NCI-H510A treated with DMSO at 0.1 percent for 48 hours (cell line): Measurements from ENCODE around the gene SLC25A39.

Experiments
- DNase-seq: peaks from one replicate; lab custom pipeline; 2025; lab: John Stamatoyannopoulos, UW

Gene SLC25A39

DNA sequence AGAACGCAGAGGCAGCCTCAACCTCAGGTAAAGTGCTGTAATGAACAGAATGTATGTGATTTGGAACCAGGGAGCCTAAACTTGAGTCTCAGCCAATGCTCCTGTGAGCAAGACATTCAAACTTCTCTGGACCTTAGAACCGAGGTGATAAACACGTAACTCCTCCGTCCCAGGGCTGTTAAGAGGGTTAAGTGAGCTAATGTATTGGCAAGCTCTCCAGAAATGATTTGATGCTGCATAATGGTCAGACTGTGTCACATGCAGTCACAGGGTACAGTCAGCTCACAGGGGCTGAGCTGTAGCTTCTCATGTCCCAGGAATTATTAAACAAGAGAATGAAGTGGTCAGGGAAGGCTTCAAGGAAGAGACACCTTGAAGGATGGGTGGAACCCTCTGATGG lies 46.6 kb downstream of the SLC25A39 start:
- no peak for DNase-seq

DNA sequence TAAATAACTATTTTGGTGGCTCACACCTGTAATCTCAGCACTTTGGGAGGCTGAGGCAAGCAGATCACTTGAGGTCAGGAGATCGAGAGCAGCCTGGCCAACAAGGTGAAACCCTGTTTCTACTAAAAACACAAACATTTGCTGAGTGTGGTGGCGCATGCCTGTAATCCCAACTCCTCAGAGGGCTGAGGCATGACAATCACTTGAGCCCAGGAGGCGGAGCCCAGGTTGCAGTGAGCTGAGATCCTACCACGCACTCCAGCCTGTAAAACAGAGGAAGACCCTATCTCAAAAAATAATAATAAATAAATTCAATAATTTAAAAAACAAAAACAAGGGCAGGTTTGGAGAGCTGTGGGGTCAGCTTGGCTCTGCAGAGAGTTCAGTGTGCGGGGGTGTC lies 51.0 kb downstream of the SLC25A39 start:
- DNase-seq = no peak

DNA sequence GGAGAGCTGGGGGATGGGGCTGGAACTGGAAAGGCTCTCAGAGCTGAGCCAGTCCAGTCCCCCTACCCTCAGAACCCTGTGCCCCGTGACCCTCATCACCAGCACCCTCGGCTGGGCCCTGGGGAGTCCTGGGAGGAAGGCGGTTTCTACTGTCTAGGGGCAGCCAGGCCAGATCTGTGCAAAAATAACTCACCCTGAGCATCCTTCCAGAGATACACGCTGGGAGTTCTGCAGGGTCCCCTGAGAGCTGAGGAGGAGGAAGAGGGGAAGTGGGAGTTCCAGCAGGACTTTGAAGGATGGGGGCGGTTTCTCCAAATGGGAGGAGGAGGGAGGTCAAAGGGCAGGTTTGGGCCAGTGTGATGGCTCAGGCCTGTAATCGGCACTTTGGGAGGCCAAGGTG lies 51.7 kb downstream of the SLC25A39 start:
- no peak for DNase-seq

DNA sequence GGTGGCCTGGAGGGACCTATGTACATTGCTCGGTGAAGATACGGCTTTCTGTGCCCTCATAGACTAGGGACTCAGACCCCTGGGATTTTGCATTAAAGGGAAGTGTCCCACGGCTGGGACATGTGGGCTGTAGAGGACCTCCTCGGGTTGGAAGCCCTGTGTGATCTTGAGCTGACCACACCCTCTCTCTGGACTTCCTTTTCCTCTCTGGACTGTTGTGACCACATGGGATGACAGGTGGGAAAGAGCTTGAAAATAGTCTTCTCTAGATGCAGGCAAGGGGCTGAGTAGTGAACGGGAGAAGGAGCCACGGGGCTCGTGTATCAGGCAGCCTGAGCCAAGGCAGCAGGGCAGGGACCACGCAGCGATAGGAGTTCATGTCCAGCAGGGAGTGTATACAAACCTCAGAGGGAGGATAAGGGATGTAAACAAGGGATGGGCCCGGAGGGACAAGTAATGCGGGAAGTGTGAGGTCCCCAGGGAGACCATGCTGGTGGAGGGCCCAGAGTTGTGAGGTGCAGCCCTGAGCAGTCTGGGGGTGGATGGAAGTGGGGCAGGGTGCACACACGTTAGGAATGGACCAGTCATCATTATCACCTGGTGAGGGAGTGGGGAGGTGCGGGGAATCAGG lies 52.2 kb downstream of the SLC25A39 start:
- no peak for DNase-seq
